GM21515 (cell line): ENCODE measurements around the gene CHRNB4.
"Not testable (repeated sequence)": the region's sequence is repeated elsewhere in the genome, so short reads cannot be mapped to it uniquely, and the experiment has no call there.

Experiments
- ATAC-seq: cut with Tn5 transposase; IDR thresholded peaks from one replicate; pipeline ENCODE4 v1.9.1; 2021; ENCODE audit not compliant: unreplicated experiment

CHRNB4 gene

GRCh38 chr15:78618064-78618463 lies 22.9 kb downstream of the CHRNB4 start:
- ATAC-seq = no peak

GRCh38 chr15:78617516-78617915 lies 23.5 kb downstream of the CHRNB4 start:
- no peak for ATAC-seq

GRCh38 chr15:78617076-78617475 lies 23.9 kb downstream of the CHRNB4 start:
- no peak for ATAC-seq

- ATAC-seq = no peak
These were observed 24.5 kb downstream of the CHRNB4 start for GRCh38 chr15:78616506-78616905.

- no peak for ATAC-seq
These were observed 25.8 kb downstream of the CHRNB4 start for GRCh38 chr15:78615151-78615589.

GRCh38 chr15:78614021-78614420 lies 27.0 kb downstream of the CHRNB4 start:
- ATAC-seq = no peak

- ATAC-seq = not testable (repeated sequence)
These were observed 31.5 kb downstream of the CHRNB4 start for GRCh38 chr15:78609551-78609950.

- no peak for ATAC-seq
These were observed 35.3 kb downstream of the CHRNB4 start for GRCh38 chr15:78605680-78606079.

GRCh38 chr15:78605201-78605600 lies 35.8 kb downstream of the CHRNB4 start:
- no peak for ATAC-seq

GRCh38 chr15:78604420-78604819 lies 36.6 kb downstream of the CHRNB4 start:
- ATAC-seq = no peak

GRCh38 chr15:78603467-78603866 lies 37.5 kb downstream of the CHRNB4 start:
- ATAC-seq = no peak

GRCh38 chr15:78599189-78599588 lies 41.8 kb downstream of the CHRNB4 start:
- no peak for ATAC-seq

GRCh38 chr15:78598348-78598747 lies 42.7 kb downstream of the CHRNB4 start:
- no peak for ATAC-seq

- ATAC-seq = no peak
These were observed 43.4 kb downstream of the CHRNB4 start for GRCh38 chr15:78597583-78597982.

GRCh38 chr15:78574944-78575343 lies 66.1 kb downstream of the CHRNB4 start:
- ATAC-seq = no peak
